Transverse colon (tissue), 4 donors: ENCODE results near the gene NT5DC3. TPM values are rescaled to one million over a fixed set of nuclear protein-coding genes. Genes with fewer than 3 reads are reported as not detected.

Experiments used
- DNase-seq: peaks from one replicate; pipeline ENCODE4 v3.0.0-alpha.2; 2019
- H3K27ac ChIP-seq, 4 donors: fragments of 200-600 bp; sonication (generic); 2 replicates each; pipeline ENCODE4 v1.5.1; 2016 to 2018; ENCODE audit warnings: inconsistent platforms in 4 of 4
- H3K27me3 ChIP-seq: fragments of 200-600 bp; sonication (generic); 2 replicates; pipeline ENCODE4 v1.5.1; 2017; ENCODE audit warnings: inconsistent platforms
- H3K36me3 ChIP-seq, 4 donors: fragments of 200-600 bp; sonication (generic); 2 replicates each; pipeline ENCODE4 v1.5.1; 2017 to 2019; ENCODE audit warnings: inconsistent platforms in 4 of 4
- H3K4me1 ChIP-seq, 4 donors: fragments of 200-600 bp; sonication (generic); 2 replicates each; pipeline ENCODE4 v1.5.1; 2017 to 2020; ENCODE audit warnings: inconsistent platforms in 4 of 4
- H3K4me3 ChIP-seq, 4 donors: fragments of 200-600 bp; sonication (generic); 1 replicate in 1 of 4; 2 replicates in 3 of 4; pipeline versions ENCODE4 v1.5.1 to v1.6.1; 2017 to 2019; ENCODE audit warnings: inconsistent platforms in 4 of 4
- H3K9me3 ChIP-seq, 2 donors: fragments of 200-600 bp; sonication (generic); 2 replicates each; pipeline ENCODE4 v1.5.1; 2017 to 2019; ENCODE audit warnings: inconsistent platforms in 2 of 2
- CTCF ChIP-seq, 5 experiments: fragments of 200-600 bp in 3 of 5; fragments of 450-650 bp in 2 of 5; sonication (generic) in 3 of 5; IDR thresholded peaks; 1 replicate in 2 of 5; 2 replicates in 3 of 5; pipeline ENCODE4 v1.5.1; 2016 to 2017; ENCODE audit warnings: antibody characterized with exemption in 5 of 5, inconsistent platforms in 3 of 5, mild to moderate bottlenecking in 2 of 5, moderate library complexity in 1 of 5
- EP300 ChIP-seq: sonication (generic); formaldehyde crosslinking; IDR thresholded peaks from one replicate; pipeline ENCODE4 v1.6.1; 2017; ENCODE audit warnings: antibody characterized with exemption, low read depth
- POLR2A ChIP-seq: fragments of 450-650 bp; IDR thresholded peaks from one replicate; pipeline ENCODE4 v1.6.1; 2016; ENCODE audit warnings: antibody characterized with exemption, mild to moderate bottlenecking, moderate library complexity
- POLR2AphosphoS5 ChIP-seq, 3 donors: sonication (generic); formaldehyde crosslinking; IDR thresholded peaks; one replicate each; pipeline ENCODE4 v1.6.1; 2016; ENCODE audit warnings: antibody characterized with exemption in 3 of 3
- WGBS, 2 donors: methylation state at CpG; one replicate each; pipeline ENCODE4 v1.1.5; 2018; ENCODE audit warnings: low coverage in 1 of 2; 5-methylcytosine and 5-hydroxymethylcytosine counted together
- in situ Hi-C, 4 donors: fragments of 200-750 bp; cut with MboI; loops; one replicate each; pipeline versions ENCODE4 v1.15.0 to v1.15.1; 2017; ENCODE audit warnings: low sequenced_read_pairs in 3 of 4, low pct_ligation_motif_present in 1 of 4, low pct_unique_long_range_greater_than_20kb in 1 of 4
- intact Hi-C: fragments of 100-400 bp; cut with DNase I; formaldehyde crosslinking; loops from one replicate; pipeline ENCODE4 v1.15.1; 2023; ENCODE audit warnings: low total_unique reads
- total RNA-seq, 4 donors: library from RNA; depleted of rRNA; stranded (reverse); fragments of >200 nt; gene quantifications; one replicate each; pipeline ENCODE4 v1.1.0, GENCODE V29; 2016

NT5DC3 gene
- total RNA-seq, 4 donors from 2014 or later = 24.3 to 71.4 (median 54.8) TPM

GRCh38 chr12:103735291-103735690, 105.7 kb downstream of the NT5DC3 start:
- intact Hi-C loops (no loop called here), in situ Hi-C loops (no loop called here)
- Histone ChIP-seq H3K4me3 (no peak overlapping the region), H3K36me3 (no peaks in the 10 kb centered on the region), H3K27me3 (no peaks in the 10 kb centered on the region), H3K9me3 (no peaks in the 10 kb centered on the region), H3K4me1 (no peaks in the 10 kb centered on the region), H3K27ac (no peak overlapping the region)
- DNase-seq = no peak
- TF ChIP-seq CTCF (IDR thresholded peaks at IDR 0.05) = no peak
- no peak for TF ChIP-seq POLR2AphosphoS5 (IDR thresholded peaks at IDR 0.05)
- no peak for TF ChIP-seq EP300
- TF ChIP-seq POLR2A = no peak
- 80 to 100% methylated on average over 3 to 8 of the region's 8 CpGs for WGBS, 2 donors

GRCh38 chr12:103734863-103735262, 106.2 kb downstream of the NT5DC3 start:
- no peaks in the 10 kb centered on the region for H3K9me3 ChIP-seq
- TF ChIP-seq CTCF (IDR thresholded peaks at IDR 0.05) (no peak), EP300 (no peak), POLR2AphosphoS5 (IDR thresholded peaks at IDR 0.05) (no peak), POLR2A (no peak)
- H3K27me3 ChIP-seq = no peaks in the 10 kb centered on the region
- intact Hi-C loops (no loop called here), in situ Hi-C loops (no loop called here)
- no peak overlapping the region for H3K27ac ChIP-seq
- H3K4me1 ChIP-seq = no peaks in the 10 kb centered on the region
- H3K36me3 ChIP-seq = no peaks in the 10 kb centered on the region
- DNase-seq = no peak
- WGBS, 2 donors = 29 to 78% methylated on average over 1 to 2 of the region's 2 CpGs
- H3K4me3 ChIP-seq = no peak overlapping the region

- no peaks in the 10 kb centered on the region for H3K36me3 ChIP-seq
- no peaks in the 10 kb centered on the region for H3K27me3 ChIP-seq
- intact Hi-C loops (no loop called here), in situ Hi-C loops (no loop called here)
- no peak overlapping the region for H3K27ac ChIP-seq
- no peak for DNase-seq
- no peak for TF ChIP-seq EP300
- TF ChIP-seq POLR2AphosphoS5 (IDR thresholded peaks at IDR 0.05) = no peak
- TF ChIP-seq CTCF (IDR thresholded peaks at IDR 0.05) = no peak
- TF ChIP-seq POLR2A = no peak
- 86 to 91% methylated on average over 1 of the region's 1 CpG for WGBS, 2 donors
- no peak overlapping the region for H3K4me3 ChIP-seq
- no peaks in the 10 kb centered on the region for H3K9me3 ChIP-seq
- H3K4me1 ChIP-seq = no peaks in the 10 kb centered on the region
Observed at GRCh38 chr12:103731539-103731938, 109.5 kb downstream of the NT5DC3 start.

GRCh38 chr12:103729499-103729898, 111.5 kb downstream of the NT5DC3 start:
- in situ Hi-C loops (no loop called here), intact Hi-C loops (no loop called here)
- no peaks in the 10 kb centered on the region for H3K9me3 ChIP-seq
- H3K4me1 ChIP-seq = no peaks in the 10 kb centered on the region
- no peak overlapping the region for H3K27ac ChIP-seq
- TF ChIP-seq EP300 = no peak
- 64 to 71% methylated on average over 1 of the region's 1 CpG for WGBS, 2 donors
- DNase-seq = no peak
- H3K4me3 ChIP-seq = no peak overlapping the region
- H3K27me3 ChIP-seq = no peaks in the 10 kb centered on the region
- H3K36me3 ChIP-seq = no peaks in the 10 kb centered on the region

- intact Hi-C loops (no loop called here), in situ Hi-C loops (no loop called here)
- no peaks in the 10 kb centered on the region for H3K36me3 ChIP-seq
- H3K9me3 ChIP-seq = no peaks in the 10 kb centered on the region
- H3K4me3 ChIP-seq = no peak overlapping the region
- WGBS, 2 donors = 72 to 80% methylated on average over 1 to 4 of the region's 4 CpGs
- H3K4me1 ChIP-seq = no peaks in the 10 kb centered on the region
- TF ChIP-seq POLR2AphosphoS5 (IDR thresholded peaks at IDR 0.05) (peak in 1 of 3 donors; percentile 12), CTCF (IDR thresholded peaks at IDR 0.05) (no peak)
- no peak for DNase-seq
- H3K27me3 ChIP-seq = no peaks in the 10 kb centered on the region
- no peak overlapping the region for H3K27ac ChIP-seq
Observed at GRCh38 chr12:103728323-103728722, 112.7 kb downstream of the NT5DC3 start.
